K562 (cell line): ENCODE results near the gene CCNDBP1. TPM values are rescaled to one million over a fixed set of nuclear protein-coding genes. Genes with fewer than 3 reads are reported as not detected.

Experiments
- ATAC-seq: fragments of 200-7000 bp; cut with Tn5 transposase; 3 replicates; pipeline ENCODE4 v1.9.1; 2020; ENCODE audit warnings: moderate library complexity
- BruUV-seq: library from RNA; stranded (reverse); fragments of 400-500 nt; replicated peaks from 2 replicates; lab custom pipeline; 2021; lab: Mats Ljungman, UMichigan
- CTCF ChIA-PET: fragments of 300-600 bp; formaldehyde crosslinking; extraction: SDS; loops from one replicate; lab custom pipeline; 2021; ENCODE audit warnings: low intra/inter-chr PET ratio; lab: Yijun Ruan, JAX
- POLR2A ChIA-PET: fragments of 300-600, 350-650 bp; sonication (Branson Sonifier 250); formaldehyde crosslinking; extraction: SDS; loops from one replicate; lab custom pipeline; 2021; ENCODE audit warnings: antibody characterized with exemption, inconsistent platforms; lab: Yijun Ruan, JAX
- DNase-seq, 4 experiments: peaks; one replicate each; pipeline versions ENCODE4 v3.0.0 to v3.0.0-alpha.2; 2011 to 2018; ENCODE audit warnings: low spot score in 3 of 4, mixed read lengths in 3 of 4; ENCODE audit errors: extremely low read depth in 1 of 4
- FAIRE-seq: peaks from 2 replicates; lab custom pipeline; 2011; peaks lifted over from hg19 to GRCh38; lab: Jason Lieb, UNC
- H2AFZ ChIP-seq: 2 replicates; pipeline ENCODE4 v1.6.0; 2011; ENCODE audit warnings: low read depth, low read length, control low read depth, inconsistent platforms
- H3K27ac ChIP-seq: fragments of 200-600 bp; 3 replicates; pipeline ENCODE4 v1.8.0; 2011; ENCODE audit warnings: low read depth, mild to moderate bottlenecking, control low read depth, inconsistent platforms, low read length, moderate library complexity, mixed read lengths; ENCODE audit errors: extremely low read depth
- H3K27me3 ChIP-seq, 2 experiments: fragments of 300-600 bp in 1 of 2; 2 replicates in 1 of 2; 3 replicates in 1 of 2; pipeline versions ENCODE4 v1.6.0 to v1.8.0; 2011; ENCODE audit warnings: inconsistent platforms in 2 of 2, low read length in 2 of 2, mild to moderate bottlenecking in 1 of 2, mixed read lengths in 1 of 2, moderate library complexity in 1 of 2; ENCODE audit not compliant: control insufficient read depth in 2 of 2, insufficient read depth in 2 of 2
- H3K36me3 ChIP-seq: fragments of 300-600 bp; 3 replicates; pipeline ENCODE4 v1.8.0; 2011; ENCODE audit warnings: mild to moderate bottlenecking, low read length, inconsistent platforms; ENCODE audit not compliant: control insufficient read depth, insufficient read depth
- H3K4me1 ChIP-seq, 2 experiments: fragments of 200-600 bp in 1 of 2; replicated peaks in 1 of 2; 2 replicates in 1 of 2; 3 replicates in 1 of 2; pipeline versions ENCODE4 v1.5.1 to v1.8.0; 2011; ENCODE audit warnings: inconsistent platforms in 2 of 2, low read length in 2 of 2, mild to moderate bottlenecking in 1 of 2, mixed read lengths in 1 of 2, moderate library complexity in 1 of 2; ENCODE audit not compliant: control insufficient read depth in 2 of 2, insufficient read depth in 2 of 2
- H3K4me2 ChIP-seq: 2 replicates; pipeline ENCODE4 v1.6.1; 2011; ENCODE audit warnings: low read length, control low read depth, inconsistent platforms, mixed read lengths; ENCODE audit not compliant: insufficient read depth
- H3K4me3 ChIP-seq: fragments of 200-600 bp; sonication (generic), shearing (Covaris generic); 2 replicates; pipeline ENCODE4 v1.5.1; 2016; ENCODE audit warnings: control low read depth, inconsistent platforms
- H3K79me2 ChIP-seq: fragments of 200-600 bp; 3 replicates; pipeline ENCODE4 v1.8.0; 2011; ENCODE audit warnings: low read length, inconsistent platforms; ENCODE audit not compliant: control insufficient read depth, insufficient read depth
- H3K9ac ChIP-seq, 2 experiments: 2 replicates each; pipeline versions ENCODE4 v1.6.0 to v1.6.1; 2011; ENCODE audit warnings: low read depth in 2 of 2, low read length in 2 of 2, control low read depth in 1 of 2, inconsistent platforms in 1 of 2, mild to moderate bottlenecking in 1 of 2, mixed read lengths in 1 of 2; ENCODE audit not compliant: insufficient read depth in 1 of 2
- H3K9me1 ChIP-seq: one replicate; pipeline ENCODE4 v1.6.0; 2011; ENCODE audit warnings: inconsistent platforms, mild to moderate bottlenecking, low read length, moderate library complexity; ENCODE audit not compliant: control insufficient read depth, insufficient read depth
- H3K9me3 ChIP-seq: replicated peaks from 2 replicates; pipeline ENCODE4 v1.5.1; 2011; ENCODE audit warnings: low read depth, low read length, inconsistent platforms; ENCODE audit not compliant: control insufficient read depth, insufficient read depth
- H4K20me1 ChIP-seq: replicated peaks from 2 replicates; pipeline ENCODE4 v1.6.1; 2011; ENCODE audit warnings: low read length, inconsistent platforms, mixed read lengths; ENCODE audit not compliant: control insufficient read depth, insufficient read depth
- FOSL1 ChIP-seq: fragments of 200-800 bp; sonication (Bioruptor generic); conservative IDR thresholded peaks from 2 replicates; pipeline ENCODE4 v1.6.1; 2016; ENCODE audit warnings: missing genetic modification characterization, missing compliant biosample characterization
- HDAC8 ChIP-seq: fragments of 450-650 bp; IDR thresholded peaks from 2 replicates; pipeline ENCODE4 v1.6.1; 2016; ENCODE audit warnings: mild to moderate bottlenecking, missing genetic modification characterization, moderate library complexity, missing compliant biosample characterization
- JUND ChIP-seq, 2 experiments: IDR thresholded peaks; 2 replicates in 1 of 2; 3 replicates in 1 of 2; pipeline ENCODE4 v1.6.1; 2011; ENCODE audit warnings: borderline replicate concordance in 2 of 2, low read depth in 2 of 2, low read length in 2 of 2, improper control_type of control experiment in 1 of 2, missing biosample characterization in 1 of 2, missing genetic modification characterization in 1 of 2, missing genetic modification reagents in 1 of 2
- SPI1 ChIP-seq: IDR thresholded peaks from 2 replicates; pipeline ENCODE4 v1.6.1; 2011; ENCODE audit warnings: low read depth, low read length, control low read depth, borderline replicate concordance
- WGBS: fragments of 100-300 bp; shearing (Covaris generic); methylation state at CpG from one replicate; pipeline ENCODE4 v1.1.6; 2016; ENCODE audit warnings: low coverage, mixed read lengths; ENCODE audit not compliant: insufficient coverage; ENCODE audit errors: missing lambda C conversion rate; 5-methylcytosine and 5-hydroxymethylcytosine counted together
- in situ Hi-C: fragments of 300-500 bp; cut with MboI; formaldehyde crosslinking; loops from 4 replicates; pipeline ENCODE4 v1.15.0; 2018; ENCODE audit warnings: inconsistent platforms, mixed read lengths
- intact Hi-C: fragments of 100-400 bp; cut with micrococcal nuclease; formaldehyde crosslinking; loops from 2 replicates; pipeline ENCODE4 v1.14.2; 2022
- polyA plus RNA-seq, 8 experiments: library from polyadenylated mRNA; depleted of rRNA in 4 of 8; stranded (reverse) in 5 of 8; unstranded in 3 of 8; fragments of >200 nt; fragmentation: Nextera tagmentation in 2 of 8; fragmentation: Illumina TruSeq in 1 of 8; extraction: Ambion mirVana in 2 of 8; extraction: Trizol in 1 of 8; gene quantifications; 2 replicates each; pipeline versions ENCODE4 v1.2.1 to v1.2.3, GENCODE V29; 2011 to 2014; ENCODE audit warnings: inconsistent platforms in 1 of 8, missing spikeins in 1 of 8
- total RNA-seq, 7 experiments: library from RNA; depleted of rRNA in 6 of 7; stranded (reverse); fragments of >200 nt in 6 of 7; fragmentation: Illumina TruSeq in 2 of 7; extraction: Trizol in 2 of 7; gene quantifications; 2 replicates each; pipeline versions ENCODE4 v1.2.1 to v1.2.3, GENCODE V29; 2011 to 2021; ENCODE audit warnings: low replicate concordance in 1 of 7
- TF ChIP-seq, protein P1 (sequence below), 2 experiments: fragments of 450-650 bp in 1 of 2; sonication (generic) in 1 of 2; formaldehyde crosslinking in 1 of 2; IDR thresholded peaks in 1 of 2; conservative IDR thresholded peaks in 1 of 2; 2 replicates each; pipeline versions ENCODE4 v1.6.1 to v1.8.1; 2016 to 2023; ENCODE audit warnings: mild to moderate bottlenecking in 2 of 2, moderate library complexity in 2 of 2, inconsistent platforms in 1 of 2, missing genetic modification reagents in 1 of 2
- TF ChIP-seq, protein P2 (sequence below), 2 experiments: IDR thresholded peaks; 2 replicates each; pipeline ENCODE4 v1.6.1; 2012; ENCODE audit warnings: improper control_type of control experiment in 2 of 2, low read depth in 2 of 2, low read length in 2 of 2, borderline replicate concordance in 1 of 2

Gene CCNDBP1
- total and polyA plus RNA-seq, 9 of the 15 experiments (the other 6 are each of a cell fraction or from before 2014, with no cell fraction given), result 37.0 to 111 (median 55.5) TPM

DNA sequence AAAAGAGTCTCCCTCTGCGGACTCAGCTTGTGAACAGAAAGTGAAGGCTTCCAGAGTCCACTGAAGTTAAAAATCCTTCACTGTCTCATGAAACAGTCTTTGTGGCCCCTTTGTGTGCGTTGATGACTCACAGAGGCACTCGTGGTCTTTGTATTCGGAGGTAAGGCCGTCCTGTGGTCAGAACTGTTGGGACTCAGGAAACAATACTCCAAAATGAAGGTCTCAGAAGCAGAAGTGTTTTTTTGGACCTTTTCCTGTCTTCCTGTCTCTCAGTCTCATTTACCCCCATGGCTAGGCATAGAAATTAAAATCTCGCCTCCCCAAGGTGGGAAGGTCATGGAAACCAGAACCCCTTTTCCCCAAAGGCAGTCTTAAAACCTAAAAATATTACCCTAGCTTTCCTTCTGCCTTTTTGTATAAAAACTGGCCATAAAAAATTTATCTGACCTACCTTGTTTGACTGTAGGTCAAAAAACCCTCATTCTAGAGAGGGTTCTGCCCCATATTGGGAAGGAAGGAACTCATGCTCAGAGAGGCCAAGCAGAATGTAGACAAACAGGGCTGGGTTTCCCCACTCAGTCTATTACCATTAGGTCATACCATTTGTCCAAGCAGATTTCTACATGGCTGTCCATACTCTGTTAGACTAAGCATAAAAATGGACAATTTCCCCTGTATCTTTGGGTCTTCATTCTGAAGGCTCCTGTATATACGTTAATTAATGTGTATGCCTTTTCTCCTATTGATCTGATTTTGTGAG is 54.7 kb downstream of the CCNDBP1 start:
- no peaks in the 10 kb centered on the region for H3K9me1 ChIP-seq
- 0 out of 2 replicates have a peak overlapping the region, but pooled peaks have one; percentile 8 for H3K4me2 ChIP-seq
- H3K9ac ChIP-seq, result no peak overlapping the region; a peak in 1 of 4 replicates
- H3K4me3 ChIP-seq, result no peak overlapping the region
- WGBS, result 35% methylated on average over 7 of the region's 7 CpGs
- DNase-seq (peak in 2 of 4 experiments; percentile 37 to 49), ATAC-seq (peak; percentile 21; the same call in 1 of the 3 replicates), FAIRE-seq (peak; percentile 64)
- peaks cover 12 to 17% of the 10 kb centered on the region in 2 experiments for H3K4me1 ChIP-seq
- H3K9me3 ChIP-seq, result no peaks in the 10 kb centered on the region
- CTCF ChIA-PET, result no interaction called here
- H3K79me2 ChIP-seq, result no peaks in the 10 kb centered on the region
- H3K27ac ChIP-seq, result peak overlapping the region; percentile 28; the same call in 1 of the 3 replicates
- H4K20me1 ChIP-seq, result no peaks in the 10 kb centered on the region
- H2AFZ ChIP-seq, result peak overlapping the region; percentile 80
- intact Hi-C loops, result no loop called here
- H3K27me3 ChIP-seq, result no peaks in the 10 kb centered on the region
- 0 out of 2 replicates have a peak, but pooled peaks have one; percentile 12 for TF ChIP-seq SPI1
- peak; percentile 77 for TF ChIP-seq FOSL1 (tag)
- peak; percentile 72; the same call in 1 of the 2 replicates for TF ChIP-seq JUND (IDR thresholded peaks at IDR 0.05; ENCODE audit: borderline replicate concordance, low read depth, low read length)
- peak; percentile 45; the same call in 2 of the 3 replicates for TF ChIP-seq JUND (tag; IDR thresholded peaks at IDR 0.05; ENCODE audit: borderline replicate concordance, low read depth, low read length)
- TF ChIP-seq, protein P1, sequence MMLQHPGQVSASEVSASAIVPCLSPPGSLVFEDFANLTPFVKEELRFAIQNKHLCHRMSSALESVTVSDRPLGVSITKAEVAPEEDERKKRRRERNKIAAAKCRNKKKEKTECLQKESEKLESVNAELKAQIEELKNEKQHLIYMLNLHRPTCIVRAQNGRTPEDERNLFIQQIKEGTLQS (IDR thresholded peaks at IDR 0.05), result peak; percentile 63
- TF ChIP-seq, protein P1 (CRISPR knock-in tag; conservative IDR thresholded peaks at IDR 0.05), result no peak
- TF ChIP-seq, protein P2, sequence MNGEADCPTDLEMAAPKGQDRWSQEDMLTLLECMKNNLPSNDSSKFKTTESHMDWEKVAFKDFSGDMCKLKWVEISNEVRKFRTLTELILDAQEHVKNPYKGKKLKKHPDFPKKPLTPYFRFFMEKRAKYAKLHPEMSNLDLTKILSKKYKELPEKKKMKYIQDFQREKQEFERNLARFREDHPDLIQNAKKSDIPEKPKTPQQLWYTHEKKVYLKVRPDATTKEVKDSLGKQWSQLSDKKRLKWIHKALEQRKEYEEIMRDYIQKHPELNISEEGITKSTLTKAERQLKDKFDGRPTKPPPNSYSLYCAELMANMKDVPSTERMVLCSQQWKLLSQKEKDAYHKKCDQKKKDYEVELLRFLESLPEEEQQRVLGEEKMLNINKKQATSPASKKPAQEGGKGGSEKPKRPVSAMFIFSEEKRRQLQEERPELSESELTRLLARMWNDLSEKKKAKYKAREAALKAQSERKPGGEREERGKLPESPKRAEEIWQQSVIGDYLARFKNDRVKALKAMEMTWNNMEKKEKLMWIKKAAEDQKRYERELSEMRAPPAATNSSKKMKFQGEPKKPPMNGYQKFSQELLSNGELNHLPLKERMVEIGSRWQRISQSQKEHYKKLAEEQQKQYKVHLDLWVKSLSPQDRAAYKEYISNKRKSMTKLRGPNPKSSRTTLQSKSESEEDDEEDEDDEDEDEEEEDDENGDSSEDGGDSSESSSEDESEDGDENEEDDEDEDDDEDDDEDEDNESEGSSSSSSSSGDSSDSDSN (IDR thresholded peaks at IDR 0.05; ENCODE audit: borderline replicate concordance in 1 of 2, low read depth in 2 of 2, low read length in 2 of 2), result no peak
- no peak for TF ChIP-seq HDAC8 (tag)
- POLR2A ChIA-PET, result no interaction called here
- no TSS peak for BruUV-seq
- no peaks in the 10 kb centered on the region for H3K36me3 ChIP-seq
- in situ Hi-C loops, result no loop called here
